Measurements from ENCODE around the gene TRIO.

Gene TRIO

GRCh38 chr5:14332746-14333145, 189.6 kb downstream of the TRIO start:
- Histone ChIP-seq H3K36me3 (ENCODE audit: low read length) (no peaks in the 10 kb centered on the region), H3K9me2 (replicated peaks; ENCODE audit: insufficient read depth, low read length) (no peaks in the 10 kb centered on the region), H3K4me3 (ENCODE audit: insufficient read depth, low read length, poor library complexity, severe bottlenecking) (no peak overlapping the region), H3K4me2 (ENCODE audit: low read depth, low read length, poor library complexity, severe bottlenecking) (no peak overlapping the region), H3K9me3 (ENCODE audit: insufficient read depth, low read length) (no peaks in the 10 kb centered on the region), H3F3A (ENCODE audit: insufficient read depth) (no peaks in the 10 kb centered on the region), H3K9ac (ENCODE audit: low read length) (no peak overlapping the region), H3K27ac (ENCODE audit: low read depth, low read length) (no peak overlapping the region), H4K20me1 (ENCODE audit: low read depth, low read length) (no peaks in the 10 kb centered on the region), H3K27me3 (ENCODE audit: low read length) (no peaks in the 10 kb centered on the region), H2AFZ (ENCODE audit: low read depth, low read length, severe bottlenecking) (no peak overlapping the region), H3K79me2 (ENCODE audit: insufficient read depth, low read length) (no peaks in the 10 kb centered on the region)
- no peak for TF ChIP-seq CTCF (IDR thresholded peaks at IDR 0.05; ENCODE audit: insufficient read depth, low read length, poor library complexity, severe bottlenecking)

GRCh38 chr5:14337593-14337992, 194.5 kb downstream of the TRIO start:
- Histone ChIP-seq H3K4me3 (ENCODE audit: insufficient read depth, low read length, poor library complexity, severe bottlenecking) (no peak overlapping the region), H3K9me3 (ENCODE audit: insufficient read depth, low read length) (no peaks in the 10 kb centered on the region), H3K36me3 (ENCODE audit: low read length) (no peaks in the 10 kb centered on the region), H2AFZ (ENCODE audit: low read depth, low read length, severe bottlenecking) (no peak overlapping the region), H3K27me3 (ENCODE audit: low read length) (no peaks in the 10 kb centered on the region), H3K27ac (ENCODE audit: low read depth, low read length) (no peak overlapping the region), H3K9me2 (replicated peaks; ENCODE audit: insufficient read depth, low read length) (no peaks in the 10 kb centered on the region), H3K79me2 (ENCODE audit: insufficient read depth, low read length) (no peaks in the 10 kb centered on the region), H3K4me2 (ENCODE audit: low read depth, low read length, poor library complexity, severe bottlenecking) (no peak overlapping the region), H4K20me1 (ENCODE audit: low read depth, low read length) (no peaks in the 10 kb centered on the region), H3K9ac (ENCODE audit: low read length) (no peak overlapping the region), H3F3A (ENCODE audit: insufficient read depth) (no peaks in the 10 kb centered on the region)
- TF ChIP-seq CTCF (IDR thresholded peaks at IDR 0.05; ENCODE audit: insufficient read depth, low read length, poor library complexity, severe bottlenecking) (no peak), EZH2phosphoT487 (conservative IDR thresholded peaks at IDR 0.05; ENCODE audit: low read length) (no peak)

- no peaks in the 10 kb centered on the region for H3K9me2 ChIP-seq (replicated peaks; ENCODE audit: insufficient read depth, low read length)
- H3K9ac ChIP-seq (ENCODE audit: low read length), result no peak overlapping the region
- no peaks in the 10 kb centered on the region for H3K36me3 ChIP-seq (ENCODE audit: low read length)
- H3K27me3 ChIP-seq (ENCODE audit: low read length), result no peaks in the 10 kb centered on the region
- H2AFZ ChIP-seq (ENCODE audit: low read depth, low read length, severe bottlenecking), result no peak overlapping the region
- no peaks in the 10 kb centered on the region for H3F3A ChIP-seq (ENCODE audit: insufficient read depth)
- no peaks in the 10 kb centered on the region for H4K20me1 ChIP-seq (ENCODE audit: low read depth, low read length)
- no peak overlapping the region for H3K27ac ChIP-seq (ENCODE audit: low read depth, low read length)
- H3K4me3 ChIP-seq (ENCODE audit: insufficient read depth, low read length, poor library complexity, severe bottlenecking), result no peak overlapping the region
- H3K79me2 ChIP-seq (ENCODE audit: insufficient read depth, low read length), result no peaks in the 10 kb centered on the region
- no peak overlapping the region for H3K4me2 ChIP-seq (ENCODE audit: low read depth, low read length, poor library complexity, severe bottlenecking)
- TF ChIP-seq EZH2phosphoT487 (conservative IDR thresholded peaks at IDR 0.05; ENCODE audit: low read length), result no peak
- no peak for TF ChIP-seq CTCF (IDR thresholded peaks at IDR 0.05; ENCODE audit: insufficient read depth, low read length, poor library complexity, severe bottlenecking)
- H3K9me3 ChIP-seq (ENCODE audit: insufficient read depth, low read length), result no peaks in the 10 kb centered on the region
Observed at GRCh38 chr5:14339468-14339867, 196.3 kb downstream of the TRIO start.
